ENCODE measurements around the gene ADARB1. TPM values are rescaled to one million over a fixed set of nuclear protein-coding genes. Genes with fewer than 3 reads are reported as not detected.

Gene ADARB1
- total and polyA plus RNA-seq, 2 of the 4 experiments (the other 2 are of a cell fraction), result 39.8 to 47.3 TPM

DNA sequence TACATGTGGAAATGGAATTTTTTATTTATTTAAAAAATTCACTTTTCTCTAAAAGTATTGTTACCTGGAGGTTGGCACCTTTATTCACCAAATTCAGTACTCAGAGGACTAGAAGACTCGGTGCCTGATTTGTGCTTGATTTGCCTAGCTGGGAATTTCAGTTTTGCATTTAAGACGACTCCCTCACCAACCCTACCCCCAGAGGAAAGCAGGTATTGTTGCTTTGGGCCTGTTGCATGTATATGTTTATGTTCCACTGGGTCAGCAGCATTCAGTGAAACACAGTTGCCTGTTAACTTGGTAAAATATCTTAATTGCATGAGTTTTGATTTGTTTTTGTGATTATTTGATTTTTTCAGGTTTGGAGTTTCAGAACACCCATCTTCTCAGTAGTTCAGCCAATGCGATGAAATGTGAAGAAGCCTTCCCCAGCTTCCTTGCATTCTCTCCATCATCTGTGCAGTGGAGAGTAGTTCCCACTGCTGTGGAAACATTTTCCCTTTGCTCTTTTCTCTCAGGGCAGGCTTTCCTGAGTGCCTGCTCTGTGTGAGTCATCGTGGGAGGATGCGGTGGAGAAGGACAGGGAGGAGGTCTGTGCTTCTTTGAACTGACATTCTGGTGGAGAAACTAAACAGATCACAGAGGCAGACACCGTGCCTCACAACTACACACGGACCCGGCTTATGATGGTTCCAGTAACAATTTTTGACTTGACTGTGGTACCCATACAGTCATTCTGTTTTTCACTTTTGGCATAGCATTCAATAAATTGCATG is 6.4 kb downstream of the ADARB1 start:
- no CpG with 5 or more reads among the region's 8 CpGs for WGBS, 2 experiments (ENCODE audit: extremely low coverage in 2 of 2, insufficient read length in 1 of 2)
- ChIA-PET CTCF (interaction anchor here (0.9 kb wide), 1 partner anchor 11 kb away, joined by 3 read pairs; no protein-coding TSS in a partner anchor), POLR2A (ENCODE audit: unreplicated experiment) (no interaction called here)
- H3K79me1 ChIP-seq (ENCODE audit: low read depth in 1 of 2, low read length in 2 of 2), result peaks cover 0 to 87% of the 10 kb centered on the region in 2 experiments; a peak in 3 of 4 replicates
- in situ Hi-C loops (cut with MboI; ENCODE audit: low sequenced_read_pairs) (no loop called here), dilution Hi-C loops (cut with HindIII; ENCODE audit: low sequenced_read_pairs, unreplicated experiment) (no loop called here), intact Hi-C loops (cut with micrococcal nuclease) (no loop called here)
- H4K91ac ChIP-seq (ENCODE audit: insufficient read depth, low read depth, low read length), result no peak overlapping the region
- H4K8ac ChIP-seq (ENCODE audit: low read depth in 2 of 2, low read length in 2 of 2), result 0 out of 4 replicates have a peak overlapping the region, but pooled peaks of 1 of the 2 experiments have one; percentile 7
- peaks cover 33% of the 10 kb centered on the region for H3K9me1 ChIP-seq (ENCODE audit: insufficient read depth, low read length)
- no peak overlapping the region for H2AFZ ChIP-seq (replicated peaks; ENCODE audit: low read length, poor library complexity)
- peaks cover 34% of the 10 kb centered on the region for H3K36me3 ChIP-seq (ENCODE audit: control insufficient read depth, insufficient read depth, low read length)
- H3K56ac ChIP-seq (ENCODE audit: extremely low read depth, insufficient read depth, low read length), result no peak overlapping the region
- H3K4me2 ChIP-seq (ENCODE audit: low read depth, low read length), result no peak overlapping the region
- H2BK15ac ChIP-seq (ENCODE audit: low read depth, low read length), result no peak overlapping the region
- no peak overlapping the region for H3K9ac ChIP-seq (ENCODE audit: low read depth, low read length)
- H2AK5ac ChIP-seq (ENCODE audit: low read depth, low read length), result peak overlapping the region; percentile 32; the same call in 1 of the 2 replicates
- H3K4ac ChIP-seq (ENCODE audit: low read depth, low read length), result peak overlapping the region; percentile 6; the same call in 1 of the 2 replicates
- H2BK20ac ChIP-seq (ENCODE audit: low read depth, low read length), result no peak overlapping the region
- no peak overlapping the region for H2BK5ac ChIP-seq (ENCODE audit: low read depth, low read length, poor library complexity, severe bottlenecking)
- no peak overlapping the region for H3K23ac ChIP-seq (ENCODE audit: low read depth, low read length)
- no peaks in the 10 kb centered on the region for H3K9me3 ChIP-seq (ENCODE audit: control insufficient read depth, insufficient read depth, low read length)
- ATAC-seq (ENCODE audit: low read depth) (peak; percentile 80), DNase-seq (peak; percentile 66)
- H4K20me1 ChIP-seq (ENCODE audit: insufficient read depth, low read length), result peaks cover 94% of the 10 kb centered on the region
- no peak overlapping the region for H4K5ac ChIP-seq (ENCODE audit: low read depth, low read length)
- H3K27me3 ChIP-seq (ENCODE audit: control insufficient read depth, insufficient read depth, low read length), result no peaks in the 10 kb centered on the region
- no TSS peak for BruUV-seq (replicated peaks)
- peaks cover 31% of the 10 kb centered on the region for H3K4me1 ChIP-seq (ENCODE audit: control insufficient read depth, insufficient read depth, low read length)
- H2AK9ac ChIP-seq (replicated peaks; ENCODE audit: low read depth, low read length, poor library complexity), result no peak overlapping the region
- no peak overlapping the region for H2BK120ac ChIP-seq (ENCODE audit: low read depth, low read length)
- H3K27ac ChIP-seq (ENCODE audit: insufficient read depth, low read length), result no peak overlapping the region
- no peak overlapping the region for H3K14ac ChIP-seq (replicated peaks; ENCODE audit: low read depth, low read length)
- no peak overlapping the region for H3K18ac ChIP-seq (ENCODE audit: low read depth, low read length)
- H3K4me3 ChIP-seq (ENCODE audit: insufficient read depth, low read depth, low read length), result no peak overlapping the region
- TF ChIP-seq FOS (IDR thresholded peaks at IDR 0.05; ENCODE audit: low read depth, low read length) (peak; percentile 65), RCOR1 (IDR thresholded peaks at IDR 0.05; ENCODE audit: insufficient replicate concordance, low read length) (no peak), RFX5 (IDR thresholded peaks at IDR 0.05; ENCODE audit: low read depth, low read length) (no peak), MAFK (IDR thresholded peaks at IDR 0.05; ENCODE audit: low read depth, low read length) (no peak), RAD21 (IDR thresholded peaks at IDR 0.05; ENCODE audit: low read length) (no peak), MXI1 (IDR thresholded peaks at IDR 0.05; ENCODE audit: borderline replicate concordance, low read depth, low read length) (0 out of 2 replicates have a peak, but pooled peaks have one; percentile 7), POLR2A (IDR thresholded peaks at IDR 0.05; ENCODE audit: low read depth, low read length) (peak; percentile 18; the same call in 1 of the 2 replicates), SMC3 (IDR thresholded peaks at IDR 0.05; ENCODE audit: low read depth, low read length) (no peak), CEBPB (IDR thresholded peaks at IDR 0.05; ENCODE audit: low read depth, low read length) (no peak), CHD1 (IDR thresholded peaks at IDR 0.05; ENCODE audit: low read depth, low read length) (no peak), MAZ (IDR thresholded peaks at IDR 0.05; ENCODE audit: borderline replicate concordance, low read depth, low read length) (no peak), BHLHE40 (IDR thresholded peaks at IDR 0.05; ENCODE audit: low read depth, low read length) (no peak)
- TF ChIP-seq, protein P1, sequence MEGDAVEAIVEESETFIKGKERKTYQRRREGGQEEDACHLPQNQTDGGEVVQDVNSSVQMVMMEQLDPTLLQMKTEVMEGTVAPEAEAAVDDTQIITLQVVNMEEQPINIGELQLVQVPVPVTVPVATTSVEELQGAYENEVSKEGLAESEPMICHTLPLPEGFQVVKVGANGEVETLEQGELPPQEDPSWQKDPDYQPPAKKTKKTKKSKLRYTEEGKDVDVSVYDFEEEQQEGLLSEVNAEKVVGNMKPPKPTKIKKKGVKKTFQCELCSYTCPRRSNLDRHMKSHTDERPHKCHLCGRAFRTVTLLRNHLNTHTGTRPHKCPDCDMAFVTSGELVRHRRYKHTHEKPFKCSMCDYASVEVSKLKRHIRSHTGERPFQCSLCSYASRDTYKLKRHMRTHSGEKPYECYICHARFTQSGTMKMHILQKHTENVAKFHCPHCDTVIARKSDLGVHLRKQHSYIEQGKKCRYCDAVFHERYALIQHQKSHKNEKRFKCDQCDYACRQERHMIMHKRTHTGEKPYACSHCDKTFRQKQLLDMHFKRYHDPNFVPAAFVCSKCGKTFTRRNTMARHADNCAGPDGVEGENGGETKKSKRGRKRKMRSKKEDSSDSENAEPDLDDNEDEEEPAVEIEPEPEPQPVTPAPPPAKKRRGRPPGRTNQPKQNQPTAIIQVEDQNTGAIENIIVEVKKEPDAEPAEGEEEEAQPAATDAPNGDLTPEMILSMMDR (conservative IDR thresholded peaks at IDR 0.05; ENCODE audit: low read depth, low read length), result no peak
- TF ChIP-seq, protein P2, sequence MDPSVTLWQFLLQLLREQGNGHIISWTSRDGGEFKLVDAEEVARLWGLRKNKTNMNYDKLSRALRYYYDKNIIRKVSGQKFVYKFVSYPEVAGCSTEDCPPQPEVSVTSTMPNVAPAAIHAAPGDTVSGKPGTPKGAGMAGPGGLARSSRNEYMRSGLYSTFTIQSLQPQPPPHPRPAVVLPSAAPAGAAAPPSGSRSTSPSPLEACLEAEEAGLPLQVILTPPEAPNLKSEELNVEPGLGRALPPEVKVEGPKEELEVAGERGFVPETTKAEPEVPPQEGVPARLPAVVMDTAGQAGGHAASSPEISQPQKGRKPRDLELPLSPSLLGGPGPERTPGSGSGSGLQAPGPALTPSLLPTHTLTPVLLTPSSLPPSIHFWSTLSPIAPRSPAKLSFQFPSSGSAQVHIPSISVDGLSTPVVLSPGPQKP (IDR thresholded peaks at IDR 0.05; ENCODE audit: borderline replicate concordance, low read depth, low read length), result no peak
- TF ChIP-seq, protein P3, sequence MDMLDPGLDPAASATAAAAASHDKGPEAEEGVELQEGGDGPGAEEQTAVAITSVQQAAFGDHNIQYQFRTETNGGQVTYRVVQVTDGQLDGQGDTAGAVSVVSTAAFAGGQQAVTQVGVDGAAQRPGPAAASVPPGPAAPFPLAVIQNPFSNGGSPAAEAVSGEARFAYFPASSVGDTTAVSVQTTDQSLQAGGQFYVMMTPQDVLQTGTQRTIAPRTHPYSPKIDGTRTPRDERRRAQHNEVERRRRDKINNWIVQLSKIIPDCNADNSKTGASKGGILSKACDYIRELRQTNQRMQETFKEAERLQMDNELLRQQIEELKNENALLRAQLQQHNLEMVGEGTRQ (IDR thresholded peaks at IDR 0.05; ENCODE audit: low read depth, low read length), result no peak

Measured in IMR-90 (cell line).